Lung (tissue), 12 donors: ENCODE data around the gene MYO18A. TPM values are rescaled to one million over a fixed set of nuclear protein-coding genes. Genes with fewer than 3 reads are reported as not detected.

Source experiments
- ATAC-seq: fragments of 200-7000 bp; cut with Tn5 transposase; one replicate; pipeline ENCODE4 v1.9.1; 2020; ENCODE audit warnings: moderate number of reproducible peaks; ENCODE audit not compliant: insufficient read depth, low FRiP score
- DNase-seq, 3 donors: peaks; one replicate each; pipeline ENCODE4 v3.0.0-alpha.2; 2013 to 2017
- H3K27ac ChIP-seq, 2 donors: one replicate each; pipeline ENCODE4 v1.5.1; 2013; ENCODE audit warnings: mild to moderate bottlenecking in 2 of 2, moderate library complexity in 2 of 2, control low read depth in 1 of 2, inconsistent platforms in 1 of 2, low read depth in 1 of 2, low read length in 1 of 2
- H3K27me3 ChIP-seq, 3 donors: one replicate each; pipeline ENCODE4 v1.5.1; 2013; ENCODE audit warnings: low read length in 2 of 3; ENCODE audit not compliant: control insufficient read depth in 3 of 3, insufficient read depth in 3 of 3
- H3K36me3 ChIP-seq, 4 donors: one replicate each; pipeline ENCODE4 v1.5.1; 2013; ENCODE audit warnings: low read length in 4 of 4, mild to moderate bottlenecking in 1 of 4, moderate library complexity in 1 of 4; ENCODE audit not compliant: control insufficient read depth in 4 of 4, insufficient read depth in 4 of 4
- H3K4me1 ChIP-seq, 5 donors: one replicate each; pipeline ENCODE4 v1.5.1; 2013; ENCODE audit warnings: low read length in 5 of 5, mild to moderate bottlenecking in 2 of 5, moderate library complexity in 1 of 5; ENCODE audit not compliant: control insufficient read depth in 5 of 5, insufficient read depth in 5 of 5
- H3K4me3 ChIP-seq: one replicate; pipeline ENCODE4 v1.5.1; 2013; ENCODE audit warnings: mild to moderate bottlenecking, control low read depth, moderate library complexity
- H3K9ac ChIP-seq, 2 donors: one replicate each; pipeline ENCODE4 v1.5.1; 2013; ENCODE audit warnings: low read length in 2 of 2, control low read depth in 1 of 2; ENCODE audit not compliant: insufficient read depth in 1 of 2
- H3K9me3 ChIP-seq, 4 donors: one replicate each; pipeline ENCODE4 v1.5.1; 2013; ENCODE audit warnings: low read length in 3 of 4, mild to moderate bottlenecking in 1 of 4, moderate library complexity in 1 of 4; ENCODE audit not compliant: control insufficient read depth in 4 of 4, insufficient read depth in 3 of 4
- CTCF ChIP-seq: IDR thresholded peaks from 2 replicates; pipeline ENCODE4 v1.5.1; 2012; ENCODE audit warnings: mild to moderate bottlenecking; ENCODE audit errors: control extremely low read depth, extremely low read depth
- WGBS, 2 donors: extraction: QIAGEN DNeasy Blood & Tissue Kit; methylation state at CpG; one replicate each; pipeline ENCODE4 v1.1.7; 2013; 5-methylcytosine and 5-hydroxymethylcytosine counted together
- polyA plus RNA-seq, 2 donors: library from polyadenylated mRNA; stranded (reverse); fragments of 200-250 nt; gene quantifications; one replicate each; pipeline ENCODE4 v1.2.1, GENCODE V29; 2013
- total RNA-seq, 2 donors: library from RNA; depleted of rRNA in 1 of 2; stranded (reverse); fragments of >200 nt in 1 of 2; gene quantifications; one replicate each; pipeline ENCODE4 v1.2.1, GENCODE V29; 2014 to 2021
- donor health status: control.
- donor health status: control.
- donor health status: Bipolar disorder and iron deficiency.
- donor health status: healthy.
- donor health status: DM: yes; HTN: yes; CAD: no.

Gene MYO18A
- total and polyA plus RNA-seq, 4 donors, result 19.0 to 65.2 (median 49.3) TPM

- Histone ChIP-seq H3K4me1 (peaks cover 0 to 2% (median 0%) of the 10 kb centered on the region in 5 donors), H3K9me3 (no peaks in the 10 kb centered on the region), H3K27me3 (peaks cover 0 to 3% (median 0%) of the 10 kb centered on the region in 3 donors), H3K36me3 (no peaks in the 10 kb centered on the region), H3K4me3 (no peak overlapping the region), H3K27ac (no peak overlapping the region), H3K9ac (no peak overlapping the region)
- no peak for TF ChIP-seq CTCF
- DNase-seq, result no peak
- no peak for ATAC-seq
- 91 to 95% methylated on average over 5 of the region's 5 CpGs for whole genome bisulfite sequencing, 2 donors
These were observed 36.7 kb upstream of the MYO18A start for GRCh38 chr17:29216856-29217255.

- 80 to 82% methylated on average over 6 of the region's 6 CpGs for WGBS, 2 donors
These were observed 36.0 kb upstream of the MYO18A start for GRCh38 chr17:29216181-29216580.

GRCh38 chr17:29215717-29216116 is 35.5 kb upstream of the MYO18A start:
- H3K27me3 ChIP-seq, result peaks cover 0 to 3% (median 0%) of the 10 kb centered on the region in 3 donors
- H3K9me3 ChIP-seq, result no peaks in the 10 kb centered on the region
- WGBS, 2 donors, result 68 to 77% methylated on average over 4 of the region's 4 CpGs
- H3K27ac ChIP-seq, result no peak overlapping the region
- H3K4me1 ChIP-seq, result peaks cover 0 to 2% (median 0%) of the 10 kb centered on the region in 5 donors
- no peak overlapping the region for H3K4me3 ChIP-seq
- ATAC-seq (no peak), DNase-seq (no peak)
- TF ChIP-seq CTCF, result no peak
- no peak overlapping the region for H3K9ac ChIP-seq
- no peaks in the 10 kb centered on the region for H3K36me3 ChIP-seq

More at GRCh38 chr17:29216181-29216580, 36.0 kb upstream of the MYO18A start:
- Histone ChIP-seq H3K4me3 (no peak overlapping the region), H3K36me3 (no peaks in the 10 kb centered on the region), H3K27ac (no peak overlapping the region), H3K4me1 (peaks cover 0 to 2% (median 0%) of the 10 kb centered on the region in 5 donors), H3K9me3 (no peaks in the 10 kb centered on the region), H3K27me3 (peaks cover 0 to 3% (median 0%) of the 10 kb centered on the region in 3 donors), H3K9ac (no peak overlapping the region)
- DNase-seq, result no peak
- no peak for ATAC-seq
- TF ChIP-seq CTCF, result no peak

GRCh38 chr17:29215174-29215573 is 35.0 kb upstream of the MYO18A start:
- DNase-seq, result no peak
- no peak overlapping the region for H3K9ac ChIP-seq
- no peaks in the 10 kb centered on the region for H3K36me3 ChIP-seq
- 92% methylated on average over 10 of the region's 10 CpGs for WGBS, 2 donors
- H3K27ac ChIP-seq, result peak overlapping the region in 1 of 2 donors; percentile 34
- H3K4me3 ChIP-seq, result no peak overlapping the region
- ATAC-seq, result no peak
- peaks cover 0 to 2% (median 0%) of the 10 kb centered on the region in 5 donors for H3K4me1 ChIP-seq
- peaks cover 0 to 3% (median 0%) of the 10 kb centered on the region in 3 donors for H3K27me3 ChIP-seq
- no peak for TF ChIP-seq CTCF
- H3K9me3 ChIP-seq, result no peaks in the 10 kb centered on the region
